OCI-LY3 (cell line): ENCODE data around the gene PHF19.

Experiments used
- H2AFZ ChIP-seq: fragments of 200-600, 300-600 bp; shearing (Covaris generic); 2 replicates; pipeline ENCODE4 v1.6.0; 2014; ENCODE audit warnings: antibody characterized with exemption, low read depth, low read length
- H3K27ac ChIP-seq: fragments of 200-600, 300-600 bp; sonication (generic); 2 replicates; pipeline ENCODE4 v1.5.1; 2014; ENCODE audit warnings: mild to moderate bottlenecking, low read length, moderate library complexity, mixed read lengths
- H3K27me3 ChIP-seq: fragments of 200-600, 300-600 bp; sonication (generic); 2 replicates; pipeline ENCODE4 v1.6.1; 2014; ENCODE audit warnings: low read depth, low read length, mixed read lengths
- H3K36me3 ChIP-seq: fragments of 200-600, 300-600 bp; sonication (generic); replicated peaks from 2 replicates; pipeline ENCODE3; 2014; ENCODE audit warnings: low read depth, low read length, mixed read lengths
- H3K4me1 ChIP-seq: fragments of 300-600, 200-600 bp; sonication (generic); 2 replicates; pipeline ENCODE4 v1.6.1; 2014; ENCODE audit warnings: low read length, mixed read lengths
- H3K4me2 ChIP-seq: fragments of 200-600, 300-600 bp; sonication (generic); 2 replicates; pipeline ENCODE4 v1.6.1; 2014; ENCODE audit warnings: low read length, mixed read lengths
- H3K4me3 ChIP-seq: fragments of 300-600, 200-600 bp; sonication (generic); 2 replicates; pipeline ENCODE4 v1.5.1; 2014; ENCODE audit warnings: antibody characterized with exemption, mild to moderate bottlenecking, low read length, moderate library complexity
- H3K79me2 ChIP-seq: fragments of 300-600, 200-600 bp; shearing (Covaris generic); 2 replicates; pipeline ENCODE4 v1.6.1; 2014; ENCODE audit warnings: mild to moderate bottlenecking, low read length, mixed read lengths
- H3K9ac ChIP-seq: fragments of 300-600, 200-600 bp; shearing (Covaris generic); 2 replicates; pipeline ENCODE4 v1.6.0; 2014; ENCODE audit warnings: mild to moderate bottlenecking, low read length, moderate library complexity
- H3K9me3 ChIP-seq: fragments of 200-600, 300-600 bp; shearing (Covaris generic); 2 replicates; pipeline ENCODE4 v1.6.1; 2014; ENCODE audit warnings: low read length, mixed read lengths; ENCODE audit not compliant: insufficient read depth
- H4K20me1 ChIP-seq: fragments of 200-600, 300-600 bp; sonication (generic); 2 replicates; pipeline ENCODE4 v1.6.1; 2016; ENCODE audit warnings: low read length, mixed read lengths; ENCODE audit not compliant: insufficient read depth
- CTCF ChIP-seq: fragments of 200-600, 300-600 bp; sonication (generic); IDR thresholded peaks from 2 replicates; pipeline ENCODE4 v1.5.1; 2014; ENCODE audit warnings: antibody characterized with exemption, low read length, low read depth
- EZH2phosphoT487 ChIP-seq: fragments of 200-600 bp; shearing (Covaris generic); IDR thresholded peaks from 2 replicates; pipeline ENCODE4 v1.6.1; 2018; ENCODE audit warnings: antibody characterized with exemption, mixed run types, low read depth

Gene PHF19

GRCh38 chr9:120852240-120853010, 24.6 kb downstream of the PHF19 start:
- Histone ChIP-seq H3K9ac (no peak overlapping the region), H4K20me1 (no peaks in the 10 kb centered on the region), H3K9me3 (no peaks in the 10 kb centered on the region), H3K4me2 (no peak overlapping the region), H3K4me3 (no peak overlapping the region), H2AFZ (no peak overlapping the region), H3K27me3 (no peaks in the 10 kb centered on the region), H3K79me2 (no peaks in the 10 kb centered on the region), H3K4me1 (no peaks in the 10 kb centered on the region), H3K36me3 (peaks cover 67% of the 10 kb centered on the region), H3K27ac (no peak overlapping the region)
- TF ChIP-seq EZH2phosphoT487 (no peak), CTCF (no peak)

- Histone ChIP-seq H3K27ac (no peak overlapping the region), H3K79me2 (no peaks in the 10 kb centered on the region), H3K4me1 (no peaks in the 10 kb centered on the region), H3K4me3 (no peak overlapping the region), H3K27me3 (no peaks in the 10 kb centered on the region), H3K36me3 (peaks cover 68% of the 10 kb centered on the region), H4K20me1 (no peaks in the 10 kb centered on the region), H3K4me2 (no peak overlapping the region), H3K9ac (no peak overlapping the region), H3K9me3 (no peaks in the 10 kb centered on the region), H2AFZ (no peak overlapping the region)
- TF ChIP-seq EZH2phosphoT487 (no peak), CTCF (no peak)
Observed at GRCh38 chr9:120851449-120851848, 25.5 kb downstream of the PHF19 start.

- Histone ChIP-seq H3K9me3 (no peaks in the 10 kb centered on the region), H3K27me3 (no peaks in the 10 kb centered on the region), H3K4me3 (no peak overlapping the region), H3K27ac (no peak overlapping the region), H2AFZ (no peak overlapping the region), H3K79me2 (peaks cover 8% of the 10 kb centered on the region), H4K20me1 (no peaks in the 10 kb centered on the region), H3K9ac (no peak overlapping the region), H3K36me3 (peaks cover 72% of the 10 kb centered on the region), H3K4me2 (no peak overlapping the region), H3K4me1 (no peaks in the 10 kb centered on the region)
- TF ChIP-seq CTCF (no peak), EZH2phosphoT487 (no peak)
Observed at GRCh38 chr9:120850315-120850714, 26.7 kb downstream of the PHF19 start.

GRCh38 chr9:120846906-120847305, 30.1 kb downstream of the PHF19 start:
- no peak overlapping the region for H2AFZ ChIP-seq
- H3K27ac ChIP-seq: no peak overlapping the region
- H3K4me3 ChIP-seq: no peak overlapping the region
- H3K79me2 ChIP-seq: peaks cover 38% of the 10 kb centered on the region
- no peaks in the 10 kb centered on the region for H4K20me1 ChIP-seq
- peaks cover 59% of the 10 kb centered on the region for H3K36me3 ChIP-seq
- H3K4me1 ChIP-seq: peaks cover 14% of the 10 kb centered on the region
- TF ChIP-seq EZH2phosphoT487: no peak
- TF ChIP-seq CTCF: no peak
- H3K9me3 ChIP-seq: no peaks in the 10 kb centered on the region
- no peak overlapping the region for H3K4me2 ChIP-seq
- H3K27me3 ChIP-seq: no peaks in the 10 kb centered on the region
- no peak overlapping the region for H3K9ac ChIP-seq
